Activated T-cell treated with anti-CD3 and anti-CD28 coated beads, Interleukin-2, amount 50 U/mL, for 72 hours (primary cell): ENCODE measurements around the gene IGFBP5. TPM values are rescaled to one million over a fixed set of nuclear protein-coding genes. Genes with fewer than 3 reads are reported as not detected.

ENCODE experiments used
- ATAC-seq, 2 donors: fragments of 150-1000 bp; cut with Tn5 transposase; replicated peaks in 1 of 2; 2 replicates each; pipeline ENCODE4 v1.10.0; 2021; ENCODE audit warnings: moderate library complexity in 2 of 2, mild to moderate bottlenecking in 1 of 2
- DNase-seq, 2 donors: peaks; one replicate each; pipeline ENCODE4 v3.0.0; 2021 to 2022; ENCODE audit warnings: mixed read lengths in 1 of 2
- H3K27ac Mint-ChIP-seq: one replicate; pipeline ENCODE4 v1.8.0; 2022; ENCODE audit warnings: mild to moderate bottlenecking, moderate library complexity, mixed read lengths
- H3K27me3 Mint-ChIP-seq: one replicate; pipeline ENCODE4 v1.8.0; 2022; ENCODE audit warnings: low read depth, mixed read lengths
- H3K36me3 Mint-ChIP-seq, 2 donors: one replicate each; pipeline ENCODE4 v1.8.0; 2022; ENCODE audit warnings: mixed read lengths in 2 of 2, mild to moderate bottlenecking in 1 of 2; ENCODE audit not compliant: insufficient read depth in 2 of 2
- H3K4me1 Mint-ChIP-seq: one replicate; pipeline ENCODE4 v1.8.0; 2022; ENCODE audit warnings: low read depth, mixed read lengths
- H3K4me3 Mint-ChIP-seq, 2 donors: one replicate each; pipeline ENCODE4 v1.8.0; 2022; ENCODE audit warnings: mild to moderate bottlenecking in 2 of 2, mixed read lengths in 2 of 2, moderate library complexity in 2 of 2
- H3K9me3 Mint-ChIP-seq, 2 donors: one replicate each; pipeline ENCODE4 v1.8.0; 2022; ENCODE audit warnings: mixed read lengths in 2 of 2
- total RNA-seq, 2 donors: library from RNA; stranded (reverse); gene quantifications; one replicate each; pipeline ENCODE4 v1.2.3, GENCODE V29; 2022

The IGFBP5 gene
- total RNA-seq, 2 donors from 2014 or later = not detected

- peak overlapping the region; percentile 78 to 86 for H3K4me3 Mint-ChIP-seq
- no peaks in the 10 kb centered on the region for H3K36me3 Mint-ChIP-seq
- DNase-seq (peak in 1 of 2 donors; percentile 7), ATAC-seq (peak; percentile 51 to 52)
- H3K27me3 Mint-ChIP-seq = peaks cover 74% of the 10 kb centered on the region
- H3K9me3 Mint-ChIP-seq = no peaks in the 10 kb centered on the region
- H3K27ac Mint-ChIP-seq = no peak overlapping the region
- peaks cover 22% of the 10 kb centered on the region for H3K4me1 Mint-ChIP-seq
Observed at GRCh38 chr2:216633616-216634369, 61.6 kb downstream of the IGFBP5 start.

GRCh38 chr2:216632952-216633615 lies 62.3 kb downstream of the IGFBP5 start, which contains the start of gene IGFBP2:
IGFBP2 (plus strand) TSS chr2:216633420; CDS start chr2:216633524, 104 bp downstream.
- Mint-ChIP-seq H3K9me3 (no peaks in the 10 kb centered on the region), H3K4me1 (peaks cover 22% of the 10 kb centered on the region), H3K36me3 (no peaks in the 10 kb centered on the region), H3K4me3 (peak within 1 kb of the TSS; percentile 84 to 86), H3K27ac (no peak within 1 kb of the TSS), H3K27me3 (peaks cover 74% of the 10 kb centered on the region)
- ATAC-seq (peak; percentile 67 to 75), DNase-seq (peak; percentile 33 to 43)

DNA sequence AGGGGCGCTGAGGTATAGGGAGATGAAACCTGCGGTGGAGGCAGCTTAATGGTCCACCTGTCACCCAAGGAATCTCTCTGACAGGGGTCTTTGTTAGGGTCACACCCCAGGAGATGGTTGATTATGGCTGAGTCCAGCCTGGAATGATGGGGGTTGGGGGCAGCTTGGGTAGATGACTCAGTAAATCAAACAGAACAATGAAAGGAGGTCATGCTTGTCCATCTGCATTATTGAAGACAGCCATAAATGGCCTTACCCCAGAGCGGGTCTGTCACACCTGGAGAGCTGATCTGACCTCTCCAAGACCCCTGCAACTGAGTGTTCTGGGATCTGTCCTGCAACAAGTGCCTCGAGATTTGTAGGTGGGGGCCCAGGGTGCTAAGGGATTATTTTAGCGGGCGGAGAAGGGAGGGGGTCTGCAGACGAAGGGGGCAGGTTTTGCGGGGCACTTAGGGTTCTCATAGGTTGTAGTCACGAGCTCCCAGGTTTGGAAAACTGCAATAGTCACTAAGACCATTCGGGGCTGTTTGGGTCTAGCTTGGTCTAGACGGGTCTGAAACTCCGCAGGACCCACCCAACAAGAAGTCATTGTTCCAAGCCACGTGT lies 62.9 kb downstream of the IGFBP5 start:
- DNase-seq (no peak), ATAC-seq (no peak)
- peaks cover 71% of the 10 kb centered on the region for H3K27me3 Mint-ChIP-seq
- H3K9me3 Mint-ChIP-seq = no peaks in the 10 kb centered on the region
- peak overlapping the region; percentile 84 to 86 for H3K4me3 Mint-ChIP-seq
- no peak overlapping the region for H3K27ac Mint-ChIP-seq
- H3K4me1 Mint-ChIP-seq = peaks cover 22% of the 10 kb centered on the region
- no peaks in the 10 kb centered on the region for H3K36me3 Mint-ChIP-seq

DNA sequence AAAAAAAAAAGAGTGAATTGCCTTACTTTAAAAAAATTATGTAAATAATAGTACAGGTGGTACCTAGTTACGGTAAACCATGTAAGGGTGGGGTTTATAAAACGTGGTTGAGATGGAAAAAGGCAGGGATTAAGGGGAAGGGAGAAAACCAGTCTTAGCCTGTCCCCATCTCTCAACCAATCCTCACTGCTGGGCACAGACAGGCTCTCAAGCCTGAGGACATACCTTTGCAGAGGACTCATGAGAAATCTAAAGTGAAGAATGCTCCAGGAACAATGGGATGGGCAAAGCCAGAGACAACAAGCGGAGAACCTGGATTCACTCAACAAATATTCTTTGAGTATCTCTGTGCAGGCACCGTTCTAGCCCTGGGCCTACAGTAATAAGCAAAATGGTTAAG lies 65.6 kb downstream of the IGFBP5 start:
- Mint-ChIP-seq H3K36me3 (no peaks in the 10 kb centered on the region), H3K9me3 (no peaks in the 10 kb centered on the region), H3K4me1 (peaks cover 15% of the 10 kb centered on the region), H3K4me3 (no peak overlapping the region), H3K27ac (no peak overlapping the region), H3K27me3 (peaks cover 46% of the 10 kb centered on the region)
- ATAC-seq = no peak
- DNase-seq = no peak

DNA sequence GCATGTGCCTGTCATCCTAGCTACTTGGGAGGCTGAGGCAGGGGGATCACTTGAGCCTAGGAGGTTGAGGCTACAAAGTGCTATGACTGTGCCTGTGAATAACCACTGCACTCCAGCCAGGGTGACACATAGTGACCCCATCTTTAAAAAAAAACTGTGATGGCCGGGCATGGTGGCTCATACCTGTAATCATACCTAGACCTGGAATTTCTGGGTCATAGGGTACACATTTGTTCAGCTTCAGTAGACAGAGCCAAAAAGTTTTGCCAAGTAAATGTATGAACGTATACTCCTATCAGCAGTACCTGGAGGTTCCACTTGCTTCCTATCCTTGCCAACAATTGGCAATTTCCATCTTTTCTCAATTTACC lies 68.5 kb downstream of the IGFBP5 start:
- H3K27me3 Mint-ChIP-seq = peaks cover 21% of the 10 kb centered on the region
- ATAC-seq = no peak
- no peaks in the 10 kb centered on the region for H3K4me1 Mint-ChIP-seq

GRCh38 chr2:216626168-216626874 lies 69.0 kb downstream of the IGFBP5 start:
- ATAC-seq (no peak), DNase-seq (no peak)
- no peaks in the 10 kb centered on the region for H3K4me1 Mint-ChIP-seq
- no peaks in the 10 kb centered on the region for H3K36me3 Mint-ChIP-seq
- H3K27me3 Mint-ChIP-seq = peaks cover 16% of the 10 kb centered on the region
- H3K9me3 Mint-ChIP-seq = no peaks in the 10 kb centered on the region
- no peak overlapping the region for H3K4me3 Mint-ChIP-seq
- no peak overlapping the region for H3K27ac Mint-ChIP-seq

More for the DNA sequence above, 68.5 kb downstream of the IGFBP5 start:
- Mint-ChIP-seq H3K4me3 (no peak overlapping the region), H3K27ac (no peak overlapping the region), H3K36me3 (no peaks in the 10 kb centered on the region), H3K9me3 (no peaks in the 10 kb centered on the region)
- DNase-seq = no peak

- ATAC-seq = no peak
Observed at GRCh38 chr2:216624251-216624650, 71.1 kb downstream of the IGFBP5 start.

DNA sequence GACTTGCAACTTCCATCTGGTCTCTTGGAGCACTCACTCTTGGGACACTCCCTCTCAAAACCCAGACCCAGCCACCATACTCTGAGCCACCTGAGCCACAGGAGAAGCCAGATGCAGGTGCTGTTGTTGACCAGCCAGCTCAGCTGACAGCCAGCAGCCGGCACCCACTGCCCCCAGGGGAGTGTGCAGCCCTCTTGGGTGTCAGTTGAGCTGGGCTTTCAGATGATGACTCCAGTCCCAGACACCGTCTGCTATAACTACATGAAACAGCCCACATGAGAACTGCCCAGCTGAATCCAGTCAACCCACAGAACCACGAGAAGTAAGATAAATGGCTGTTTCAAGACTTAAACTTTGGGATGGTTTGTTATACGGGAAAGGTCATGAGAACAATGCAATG lies 72.8 kb downstream of the IGFBP5 start:
- H3K36me3 Mint-ChIP-seq = no peaks in the 10 kb centered on the region
- no peak overlapping the region for H3K4me3 Mint-ChIP-seq
- DNase-seq (no peak), ATAC-seq (no peak)
- H3K27ac Mint-ChIP-seq = no peak overlapping the region
- no peaks in the 10 kb centered on the region for H3K27me3 Mint-ChIP-seq
- H3K4me1 Mint-ChIP-seq = peaks cover 13% of the 10 kb centered on the region
- H3K9me3 Mint-ChIP-seq = no peaks in the 10 kb centered on the region

More at GRCh38 chr2:216624251-216624650, 71.1 kb downstream of the IGFBP5 start:
- peaks cover 9% of the 10 kb centered on the region for H3K4me1 Mint-ChIP-seq
- no peak for DNase-seq
- no peaks in the 10 kb centered on the region for H3K27me3 Mint-ChIP-seq
- H3K9me3 Mint-ChIP-seq = no peaks in the 10 kb centered on the region
- H3K27ac Mint-ChIP-seq = no peak overlapping the region
- no peak overlapping the region for H3K4me3 Mint-ChIP-seq
- no peaks in the 10 kb centered on the region for H3K36me3 Mint-ChIP-seq

Other genes with a start within 250 kb of the IGFBP5 start
- gene RPL37A, start 196.7 kb downstream of the IGFBP5 start, total RNA-seq = 1,000 to 10,000 TPM; 3,626 to 3,861 TPM
- 1 to 10 TPM; 3.6 to 7.4 TPM for gene IGFBP2, start 62.1 kb downstream of the IGFBP5 start, total RNA-seq
- gene TNP1, start 164.5 kb upstream of the IGFBP5 start, total RNA-seq = not detected